Measurements from ENCODE around the gene CCDC18. TPM values are rescaled to one million over a fixed set of nuclear protein-coding genes. Genes with fewer than 3 reads are reported as not detected.

CCDC18 gene
- total RNA-seq, 1 experiment from 2014 or later, result 18.1 TPM

DNA sequence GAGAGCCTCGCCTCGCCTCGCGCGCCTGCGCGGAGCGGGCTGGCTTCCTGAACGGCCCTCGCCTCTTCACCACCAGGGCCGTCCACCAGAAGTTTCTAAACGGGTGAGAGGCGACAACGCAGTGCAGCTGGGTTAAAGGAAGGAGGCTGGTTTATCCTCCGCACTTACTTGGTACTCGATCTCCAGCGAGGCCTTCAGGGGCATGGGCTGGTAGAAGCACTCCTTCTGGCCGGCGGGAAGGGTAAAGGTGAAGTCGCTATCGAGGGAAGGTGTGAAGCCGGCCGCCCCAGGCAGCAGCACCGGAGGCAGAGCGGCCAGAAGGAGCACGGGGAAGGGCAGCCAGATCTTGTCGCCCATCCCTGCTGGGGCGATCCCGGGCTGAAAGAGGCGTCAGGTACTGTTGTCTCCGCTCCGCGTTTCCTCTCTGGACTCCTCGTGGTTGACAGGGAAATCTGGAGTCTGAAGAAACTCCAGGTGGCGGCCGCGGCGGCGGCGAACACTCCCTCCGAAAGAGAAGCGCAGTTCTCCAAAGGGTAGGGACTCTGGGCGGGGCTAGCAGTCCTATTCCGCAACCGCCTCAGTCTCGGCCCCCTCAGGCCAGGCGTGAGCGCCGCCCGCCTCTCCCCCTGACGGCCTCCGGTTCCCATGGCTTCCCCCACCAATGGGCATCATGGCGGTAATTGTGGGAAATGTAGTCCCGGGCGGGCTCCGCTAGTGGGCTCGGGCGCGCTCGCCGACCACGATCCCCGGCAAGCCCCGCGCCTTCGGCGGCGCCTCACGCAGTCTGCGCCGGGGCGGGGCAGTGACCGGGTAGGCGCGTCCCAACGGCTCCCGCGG, 420 bp upstream of the CCDC18 start, which contains the start of gene TMED5 (continued):
- no peak for TF ChIP-seq EZH2 (IDR thresholded peaks at IDR 0.05)
- TF ChIP-seq, protein P1, sequence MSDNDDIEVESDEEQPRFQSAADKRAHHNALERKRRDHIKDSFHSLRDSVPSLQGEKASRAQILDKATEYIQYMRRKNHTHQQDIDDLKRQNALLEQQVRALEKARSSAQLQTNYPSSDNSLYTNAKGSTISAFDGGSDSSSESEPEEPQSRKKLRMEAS (IDR thresholded peaks at IDR 0.05), result peak; percentile 86
- TF ChIP-seq YY1 (IDR thresholded peaks at IDR 0.05; ENCODE audit: extremely low read depth, insufficient replicate concordance, low read depth, low read length), result peak; percentile 80
- TF ChIP-seq ZFX (IDR thresholded peaks at IDR 0.05), result peak; percentile 65

DNA sequence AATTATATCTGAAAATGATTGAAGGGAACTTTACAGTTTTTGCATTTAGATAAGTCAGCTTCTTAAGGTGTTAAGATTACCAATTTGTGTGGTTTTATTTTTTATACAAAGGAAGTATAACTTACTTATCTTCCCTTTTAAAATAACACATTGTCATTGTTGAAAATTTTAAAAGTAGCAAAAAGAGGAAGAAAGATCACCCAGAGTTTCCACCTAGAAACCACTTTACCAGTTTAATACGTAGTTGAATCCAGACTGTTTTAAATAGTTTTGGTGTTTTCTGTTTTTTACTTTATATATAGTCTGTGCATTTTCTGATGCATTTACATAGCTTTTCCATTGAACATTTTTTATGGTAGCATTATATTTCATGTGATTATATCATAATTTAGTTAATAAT, 6.1 kb downstream of the CCDC18 start:
- no peak overlapping the region for H3K27ac ChIP-seq (ENCODE audit: low read depth, low read length)
- ChIA-PET CTCF (no interaction called here), POLR2A (no interaction called here), RAD21 (ENCODE audit: low non-redundant PET in 1 of 2, low total read pairs in 2 of 2, uncharacterized antibody in 2 of 2, unreplicated experiment in 2 of 2) (no interaction called here)
- H3K9me2 ChIP-seq (ENCODE audit: insufficient read depth), result no peaks in the 10 kb centered on the region
- H4K20me1 ChIP-seq (ENCODE audit: insufficient read depth), result 0 out of 2 replicates have a peak, but pooled peaks cover 3% of the 10 kb centered on the region
- H3K79me2 ChIP-seq (ENCODE audit: insufficient read depth, low read length), result peaks cover 22% of the 10 kb centered on the region
- no TSS peak for BruUV-seq (replicated peaks)
- H3K4me3 ChIP-seq (replicated peaks in 1 of 2; ENCODE audit: low read depth in 1 of 2, low read length in 2 of 2), result no peak overlapping the region
- H3K9me3 ChIP-seq (ENCODE audit: control insufficient read depth in 1 of 2, insufficient read depth in 1 of 2, low read depth in 1 of 2, low read length in 2 of 2), result no peaks in the 10 kb centered on the region
- ATAC-seq (no peak), DNase-seq (ENCODE audit: low read depth, low spot score) (no peak)
- intact Hi-C loops (cut with micrococcal nuclease), result no loop called here
- no peaks in the 10 kb centered on the region; a peak in 1 of 4 replicates for H3K36me3 ChIP-seq (ENCODE audit: control insufficient read depth in 1 of 2, insufficient read depth in 2 of 2, low read length in 2 of 2)
- no peaks in the 10 kb centered on the region for H3K27me3 ChIP-seq (ENCODE audit: insufficient read depth, low read length)
- TF ChIP-seq ZNF274 (IDR thresholded peaks at IDR 0.05; ENCODE audit: low read depth, low read length) (no peak), POLR2AphosphoS5 (IDR thresholded peaks at IDR 0.05; ENCODE audit: low read depth, low read length) (no peak), SP1 (IDR thresholded peaks at IDR 0.05; ENCODE audit: low read depth) (no peak), SRF (IDR thresholded peaks at IDR 0.05; ENCODE audit: low read depth) (no peak), JUND (IDR thresholded peaks at IDR 0.05) (no peak), TCF7L2 (IDR thresholded peaks at IDR 0.05; ENCODE audit: borderline replicate concordance, extremely low read depth, insufficient read depth, insufficient read length) (no peak), POLR2A (IDR thresholded peaks at IDR 0.05; ENCODE audit: borderline replicate concordance, extremely low read depth, insufficient read depth, insufficient read length) (no peak), ELF1 (IDR thresholded peaks at IDR 0.05; ENCODE audit: borderline replicate concordance, low read depth) (no peak), FOSL1 (IDR thresholded peaks at IDR 0.05; ENCODE audit: low read depth) (no peak), CBX3 (IDR thresholded peaks at IDR 0.05; ENCODE audit: low read depth) (no peak), EZH2phosphoT487 (IDR thresholded peaks at IDR 0.05; ENCODE audit: borderline replicate concordance) (no peak), EZH2 (IDR thresholded peaks at IDR 0.05) (no peak), YY1 (IDR thresholded peaks at IDR 0.05; ENCODE audit: extremely low read depth, insufficient replicate concordance, low read depth, low read length) (no peak), EGR1 (IDR thresholded peaks at IDR 0.05; ENCODE audit: low read depth) (no peak), ZFX (IDR thresholded peaks at IDR 0.05) (no peak), SIN3A (IDR thresholded peaks at IDR 0.05; ENCODE audit: low read depth) (no peak)
- TF ChIP-seq, protein P2, sequence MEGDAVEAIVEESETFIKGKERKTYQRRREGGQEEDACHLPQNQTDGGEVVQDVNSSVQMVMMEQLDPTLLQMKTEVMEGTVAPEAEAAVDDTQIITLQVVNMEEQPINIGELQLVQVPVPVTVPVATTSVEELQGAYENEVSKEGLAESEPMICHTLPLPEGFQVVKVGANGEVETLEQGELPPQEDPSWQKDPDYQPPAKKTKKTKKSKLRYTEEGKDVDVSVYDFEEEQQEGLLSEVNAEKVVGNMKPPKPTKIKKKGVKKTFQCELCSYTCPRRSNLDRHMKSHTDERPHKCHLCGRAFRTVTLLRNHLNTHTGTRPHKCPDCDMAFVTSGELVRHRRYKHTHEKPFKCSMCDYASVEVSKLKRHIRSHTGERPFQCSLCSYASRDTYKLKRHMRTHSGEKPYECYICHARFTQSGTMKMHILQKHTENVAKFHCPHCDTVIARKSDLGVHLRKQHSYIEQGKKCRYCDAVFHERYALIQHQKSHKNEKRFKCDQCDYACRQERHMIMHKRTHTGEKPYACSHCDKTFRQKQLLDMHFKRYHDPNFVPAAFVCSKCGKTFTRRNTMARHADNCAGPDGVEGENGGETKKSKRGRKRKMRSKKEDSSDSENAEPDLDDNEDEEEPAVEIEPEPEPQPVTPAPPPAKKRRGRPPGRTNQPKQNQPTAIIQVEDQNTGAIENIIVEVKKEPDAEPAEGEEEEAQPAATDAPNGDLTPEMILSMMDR (IDR thresholded peaks at IDR 0.05 in 2 of 3, conservative IDR thresholded peaks at IDR 0.05 in 1 of 3; ENCODE audit: borderline replicate concordance in 1 of 3, insufficient read depth in 1 of 3, low read depth in 2 of 3, low read length in 2 of 3), result no peak
- TF ChIP-seq, protein P3, sequence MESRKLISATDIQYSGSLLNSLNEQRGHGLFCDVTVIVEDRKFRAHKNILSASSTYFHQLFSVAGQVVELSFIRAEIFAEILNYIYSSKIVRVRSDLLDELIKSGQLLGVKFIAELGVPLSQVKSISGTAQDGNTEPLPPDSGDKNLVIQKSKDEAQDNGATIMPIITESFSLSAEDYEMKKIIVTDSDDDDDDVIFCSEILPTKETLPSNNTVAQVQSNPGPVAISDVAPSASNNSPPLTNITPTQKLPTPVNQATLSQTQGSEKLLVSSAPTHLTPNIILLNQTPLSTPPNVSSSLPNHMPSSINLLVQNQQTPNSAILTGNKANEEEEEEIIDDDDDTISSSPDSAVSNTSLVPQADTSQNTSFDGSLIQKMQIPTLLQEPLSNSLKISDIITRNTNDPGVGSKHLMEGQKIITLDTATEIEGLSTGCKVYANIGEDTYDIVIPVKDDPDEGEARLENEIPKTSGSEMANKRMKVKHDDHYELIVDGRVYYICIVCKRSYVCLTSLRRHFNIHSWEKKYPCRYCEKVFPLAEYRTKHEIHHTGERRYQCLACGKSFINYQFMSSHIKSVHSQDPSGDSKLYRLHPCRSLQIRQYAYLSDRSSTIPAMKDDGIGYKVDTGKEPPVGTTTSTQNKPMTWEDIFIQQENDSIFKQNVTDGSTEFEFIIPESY (IDR thresholded peaks at IDR 0.05; ENCODE audit: extremely low read depth, insufficient replicate concordance, low read length), result no peak
- TF ChIP-seq, protein P4, sequence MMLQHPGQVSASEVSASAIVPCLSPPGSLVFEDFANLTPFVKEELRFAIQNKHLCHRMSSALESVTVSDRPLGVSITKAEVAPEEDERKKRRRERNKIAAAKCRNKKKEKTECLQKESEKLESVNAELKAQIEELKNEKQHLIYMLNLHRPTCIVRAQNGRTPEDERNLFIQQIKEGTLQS (IDR thresholded peaks at IDR 0.05), result no peak
- no peak overlapping the region for H2AFZ ChIP-seq (ENCODE audit: low read depth, low read length, poor library complexity, severe bottlenecking)
- H3K4me1 ChIP-seq (ENCODE audit: control insufficient read depth in 1 of 2, insufficient read depth in 2 of 2, low read length in 2 of 2), result peaks cover 0 to 7% of the 10 kb centered on the region in 2 experiments; a peak in 2 of 4 replicates
- H3K9ac ChIP-seq (ENCODE audit: low read length), result no peak overlapping the region
- H3K4me2 ChIP-seq (ENCODE audit: low read length), result no peak overlapping the region

Measured in HCT116 (cell line).